ENCODE data around the gene ZSCAN5B. TPM values are rescaled to one million over a fixed set of nuclear protein-coding genes. Genes with fewer than 3 reads are reported as not detected.
"Not testable (repeated sequence)": the region's sequence is repeated elsewhere in the genome, so short reads cannot be mapped to it uniquely, and the experiment has no call there.

The ZSCAN5B gene
- total RNA-seq, 1 experiment from 2014 or later, result not detected

DNA sequence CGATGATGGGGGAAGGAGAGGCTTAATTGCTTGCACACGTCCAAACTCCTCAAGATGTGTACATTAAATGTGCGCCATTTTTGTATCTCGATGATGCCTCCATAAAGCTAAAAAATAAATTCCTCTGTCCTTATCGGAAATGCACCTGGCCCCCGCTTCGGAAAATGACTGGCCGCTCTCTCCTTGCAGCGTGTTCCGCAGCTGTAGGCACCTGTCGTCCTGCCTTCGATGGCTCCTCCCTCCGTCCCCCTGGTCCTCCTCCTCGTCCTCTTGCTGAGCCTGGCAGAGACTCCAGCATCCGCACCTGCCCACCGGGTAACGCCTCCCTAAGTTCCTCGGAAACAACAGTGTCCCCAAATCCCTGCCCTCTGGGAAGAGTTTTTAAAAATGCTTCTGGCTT lies 20.7 kb downstream of the ZSCAN5B start:
- no peak overlapping the region for H2BK12ac ChIP-seq (ENCODE audit: insufficient read length, low read depth, low read length)
- H2BK20ac ChIP-seq (ENCODE audit: low read depth, low read length, poor library complexity, severe bottlenecking), result no peak overlapping the region
- H3K4me3 Mint-ChIP-seq, result peak overlapping the region in 1 of 2 experiments; percentile 54; a peak in 1 of 5 replicates
- H2AFZ ChIP-seq (ENCODE audit: low read length), result no peak overlapping the region
- no peak overlapping the region for H3K27ac ChIP-seq (ENCODE audit: insufficient read length, low read depth, low read length)
- TF ChIP-seq, protein P1, sequence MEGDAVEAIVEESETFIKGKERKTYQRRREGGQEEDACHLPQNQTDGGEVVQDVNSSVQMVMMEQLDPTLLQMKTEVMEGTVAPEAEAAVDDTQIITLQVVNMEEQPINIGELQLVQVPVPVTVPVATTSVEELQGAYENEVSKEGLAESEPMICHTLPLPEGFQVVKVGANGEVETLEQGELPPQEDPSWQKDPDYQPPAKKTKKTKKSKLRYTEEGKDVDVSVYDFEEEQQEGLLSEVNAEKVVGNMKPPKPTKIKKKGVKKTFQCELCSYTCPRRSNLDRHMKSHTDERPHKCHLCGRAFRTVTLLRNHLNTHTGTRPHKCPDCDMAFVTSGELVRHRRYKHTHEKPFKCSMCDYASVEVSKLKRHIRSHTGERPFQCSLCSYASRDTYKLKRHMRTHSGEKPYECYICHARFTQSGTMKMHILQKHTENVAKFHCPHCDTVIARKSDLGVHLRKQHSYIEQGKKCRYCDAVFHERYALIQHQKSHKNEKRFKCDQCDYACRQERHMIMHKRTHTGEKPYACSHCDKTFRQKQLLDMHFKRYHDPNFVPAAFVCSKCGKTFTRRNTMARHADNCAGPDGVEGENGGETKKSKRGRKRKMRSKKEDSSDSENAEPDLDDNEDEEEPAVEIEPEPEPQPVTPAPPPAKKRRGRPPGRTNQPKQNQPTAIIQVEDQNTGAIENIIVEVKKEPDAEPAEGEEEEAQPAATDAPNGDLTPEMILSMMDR (conservative IDR thresholded peaks at IDR 0.05), result no peak
- no peak overlapping the region for H3K14ac ChIP-seq (ENCODE audit: insufficient read depth, low read length)
- H2BK15ac ChIP-seq (ENCODE audit: low read depth, low read length), result 0 out of 2 replicates have a peak overlapping the region, but pooled peaks have one; percentile 96
- no peak overlapping the region for H3K23ac ChIP-seq (ENCODE audit: insufficient read length, low read depth, low read length)
- H3K4me2 ChIP-seq (ENCODE audit: insufficient read depth, insufficient read length, low read length), result no peak overlapping the region
- no peaks in the 10 kb centered on the region for H3K27me3 ChIP-seq (ENCODE audit: insufficient read depth, low read length)
- H3K27me3 Mint-ChIP-seq (ENCODE audit: low read depth), result peaks cover 6% of the 10 kb centered on the region
- no peaks in the 10 kb centered on the region for H3K36me3 Mint-ChIP-seq (ENCODE audit: insufficient read depth in 1 of 3, low read depth in 3 of 3)
- H3T11ph ChIP-seq (ENCODE audit: low read length), result no peak overlapping the region
- no peak overlapping the region for H2BK5ac ChIP-seq (ENCODE audit: insufficient read length, low read length)
- H3K23me2 ChIP-seq (ENCODE audit: insufficient read length, low read depth, low read length, poor library complexity, severe bottlenecking), result peaks cover 3% of the 10 kb centered on the region
- no peak for DNase-seq
- no peaks in the 10 kb centered on the region for H3K4me1 ChIP-seq (ENCODE audit: insufficient read depth, low read length)
- H4K91ac ChIP-seq (ENCODE audit: insufficient read length, low read depth, low read length), result no peak overlapping the region
- no peak overlapping the region for H2BK120ac ChIP-seq (ENCODE audit: low read depth, low read length, poor library complexity, severe bottlenecking)
- peaks cover 4 to 13% of the 10 kb centered on the region in 2 experiments; a peak in 3 of 4 replicates for H3K4me1 Mint-ChIP-seq
- no peaks in the 10 kb centered on the region for H3K79me1 ChIP-seq (ENCODE audit: insufficient read depth, low read depth, low read length, poor library complexity, severe bottlenecking)
- H3K27ac Mint-ChIP-seq, result no peak overlapping the region
- H2AK5ac ChIP-seq (ENCODE audit: insufficient read length, low read length), result no peak overlapping the region
- no peak overlapping the region for H3K4ac ChIP-seq (ENCODE audit: low read depth, low read length)
- no peak overlapping the region for H3K9ac ChIP-seq (ENCODE audit: extremely low read depth, insufficient read length, low read length)
- WGBS (ENCODE audit: extremely low coverage, insufficient read length, low lambda C conversion rate), result no CpG with 5 or more reads among the region's 18 CpGs
- no peaks in the 10 kb centered on the region for H3K9me3 ChIP-seq (ENCODE audit: control insufficient read depth, low read depth, low read length)
- no peaks in the 10 kb centered on the region for H3K79me2 ChIP-seq (ENCODE audit: insufficient read depth, low read length)
- no peak overlapping the region for H4K8ac ChIP-seq (replicated peaks; ENCODE audit: insufficient read length, low read depth, low read length)
- H3K56ac ChIP-seq (ENCODE audit: insufficient read length, low read depth, low read length), result no peak overlapping the region
- H4K20me1 ChIP-seq (ENCODE audit: control insufficient read depth, insufficient read depth, insufficient read length), result no peaks in the 10 kb centered on the region
- peaks cover 0 to 12% of the 10 kb centered on the region in 2 experiments; a peak in 2 of 5 replicates for H3K9me3 Mint-ChIP-seq
- H3K18ac ChIP-seq (ENCODE audit: insufficient read length, low read depth, low read length), result no peak overlapping the region
- H4K5ac ChIP-seq (ENCODE audit: insufficient read length, low read depth, low read length), result no peak overlapping the region

DNA sequence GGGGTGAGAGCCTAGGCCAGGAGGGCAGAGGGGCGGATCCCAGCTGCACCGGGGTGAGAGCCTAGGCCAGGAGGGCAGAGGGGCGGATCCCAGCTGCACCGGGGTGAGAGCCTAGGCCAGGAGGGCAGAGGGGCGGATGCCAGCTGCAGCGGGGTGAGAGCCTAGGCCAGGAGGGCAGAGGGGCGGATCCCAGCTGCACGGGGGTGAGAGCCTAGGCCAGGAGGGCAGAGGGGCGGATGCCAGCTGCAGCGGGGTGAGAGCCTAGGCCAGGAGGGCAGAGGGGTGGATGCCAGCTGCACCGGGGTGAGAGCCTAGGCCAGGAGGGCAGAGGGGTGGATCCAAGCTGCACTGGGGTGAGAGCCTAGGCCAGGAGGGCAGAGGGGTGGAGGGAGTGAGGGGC lies 21.3 kb downstream of the ZSCAN5B start:
- H2AFZ ChIP-seq (ENCODE audit: low read length); H3K4me1 ChIP-seq (ENCODE audit: insufficient read depth, low read length); H4K5ac ChIP-seq (ENCODE audit: insufficient read length, low read depth, low read length); H3K27ac ChIP-seq (ENCODE audit: insufficient read length, low read depth, low read length); H3T11ph ChIP-seq (ENCODE audit: low read length); H3K14ac ChIP-seq (ENCODE audit: insufficient read depth, low read length); H4K20me1 ChIP-seq (ENCODE audit: control insufficient read depth, insufficient read depth, insufficient read length); H2BK12ac ChIP-seq (ENCODE audit: insufficient read length, low read depth, low read length); H3K23me2 ChIP-seq (ENCODE audit: insufficient read length, low read depth, low read length, poor library complexity, severe bottlenecking); H4K8ac ChIP-seq (replicated peaks; ENCODE audit: insufficient read length, low read depth, low read length); H3K27me3 Mint-ChIP-seq (ENCODE audit: low read depth); H3K9me3 ChIP-seq (ENCODE audit: control insufficient read depth, low read depth, low read length); H2BK5ac ChIP-seq (ENCODE audit: insufficient read length, low read length); H3K4ac ChIP-seq (ENCODE audit: low read depth, low read length); H2AK5ac ChIP-seq (ENCODE audit: insufficient read length, low read length); H2BK20ac ChIP-seq (ENCODE audit: low read depth, low read length, poor library complexity, severe bottlenecking); H3K4me2 ChIP-seq (ENCODE audit: insufficient read depth, insufficient read length, low read length); H3K36me3 Mint-ChIP-seq (ENCODE audit: insufficient read depth in 1 of 3, low read depth in 3 of 3); H3K23ac ChIP-seq (ENCODE audit: insufficient read length, low read depth, low read length); H3K9ac ChIP-seq (ENCODE audit: extremely low read depth, insufficient read length, low read length); DNase-seq; H3K18ac ChIP-seq (ENCODE audit: insufficient read length, low read depth, low read length); H2BK15ac ChIP-seq (ENCODE audit: low read depth, low read length); H3K27ac Mint-ChIP-seq; H2BK120ac ChIP-seq (ENCODE audit: low read depth, low read length, poor library complexity, severe bottlenecking); H3K79me1 ChIP-seq (ENCODE audit: insufficient read depth, low read depth, low read length, poor library complexity, severe bottlenecking); H3K56ac ChIP-seq (ENCODE audit: insufficient read length, low read depth, low read length); H3K27me3 ChIP-seq (ENCODE audit: insufficient read depth, low read length); H3K79me2 ChIP-seq (ENCODE audit: insufficient read depth, low read length); H3K9me3 Mint-ChIP-seq; H4K91ac ChIP-seq (ENCODE audit: insufficient read length, low read depth, low read length); H3K4me3 Mint-ChIP-seq: not testable (repeated sequence)
- peaks cover 4 to 13% of the 10 kb centered on the region in 2 experiments; a peak in 3 of 4 replicates for H3K4me1 Mint-ChIP-seq
- no CpG with 5 or more reads among the region's 11 CpGs for WGBS (ENCODE audit: extremely low coverage, insufficient read length, low lambda C conversion rate)

All from H9 (cell line).